Right ventricle myocardium superior (tissue), 1 donor: ENCODE results near the gene CEP350. TPM values are rescaled to one million over a fixed set of nuclear protein-coding genes. Genes with fewer than 3 reads are reported as not detected.

Experiments
- ATAC-seq: fragments of 200-7000 bp; cut with Tn5 transposase; one replicate; pipeline ENCODE4 v1.9.1; 2020; ENCODE audit warnings: mild to moderate bottlenecking; ENCODE audit not compliant: poor library complexity
- DNase-seq: peaks from one replicate; pipeline ENCODE4 v3.0.0-alpha.2; 2020
- intact Hi-C: fragments of 100-400 bp; cut with DNase I; formaldehyde crosslinking; loops from one replicate; pipeline ENCODE4 v1.11.2; 2022
- total RNA-seq: library from RNA; stranded (reverse); fragmentation: NEBNext Ultra II Directional; extraction: Animal tissue kit (Norgen Biotek cat#: 25700); gene quantifications from one replicate; pipeline ENCODE4 v1.2.1, GENCODE V29; 2021
- donor health status: DM: no; HTN: yes; CAD: no; lungs with severe emphysema.

The CEP350 gene
- total RNA-seq, 1 donor from 2014 or later, result 27.2 TPM

- ATAC-seq, result no peak
- intact Hi-C loops, result no loop called here
- DNase-seq, result no peak
These were observed 75.0 kb downstream of the CEP350 start for GRCh38 chr1:180029524-180030135.

GRCh38 chr1:180031664-180032063 is 77.1 kb downstream of the CEP350 start:
- intact Hi-C loops, result no loop called here
- ATAC-seq, result no peak

GRCh38 chr1:180033390-180033789 is 78.8 kb downstream of the CEP350 start:
- ATAC-seq (no peak), DNase-seq (no peak)
- intact Hi-C loops, result no loop called here

More at GRCh38 chr1:180031664-180032063, 77.1 kb downstream of the CEP350 start:
- no peak for DNase-seq

- intact Hi-C loops, result no loop called here
- no peak for ATAC-seq
- no peak for DNase-seq
These were observed 85.4 kb downstream of the CEP350 start for GRCh38 chr1:180040034-180040433.

GRCh38 chr1:180041582-180041981 is 87.0 kb downstream of the CEP350 start:
- intact Hi-C loops, result no loop called here
- DNase-seq (no peak), ATAC-seq (no peak)

- no peak for DNase-seq
- intact Hi-C loops, result no loop called here
- ATAC-seq, result no peak
These were observed 88.5 kb downstream of the CEP350 start for GRCh38 chr1:180042988-180043622.

- ATAC-seq, result no peak
These were observed 89.2 kb downstream of the CEP350 start for GRCh38 chr1:180043785-180044184.

GRCh38 chr1:180046674-180047073 is 92.1 kb downstream of the CEP350 start:
- ATAC-seq (no peak), DNase-seq (no peak)
- intact Hi-C loops, result no loop called here

More at GRCh38 chr1:180043785-180044184, 89.2 kb downstream of the CEP350 start:
- intact Hi-C loops, result no loop called here
- no peak for DNase-seq

GRCh38 chr1:180053594-180054567 is 99.3 kb downstream of the CEP350 start:
- intact Hi-C loops, result no loop called here
- DNase-seq, result no peak
- ATAC-seq, result no peak

- intact Hi-C loops, result no loop called here
- DNase-seq, result no peak
- ATAC-seq, result no peak
These were observed 103.3 kb downstream of the CEP350 start for GRCh38 chr1:180057883-180058396.

GRCh38 chr1:180061019-180061418 is 106.4 kb downstream of the CEP350 start:
- no peak for DNase-seq

GRCh38 chr1:180062452-180062971 is 107.9 kb downstream of the CEP350 start:
- DNase-seq (no peak), ATAC-seq (no peak)
- intact Hi-C loops, result no loop called here

More at GRCh38 chr1:180061019-180061418, 106.4 kb downstream of the CEP350 start:
- intact Hi-C loops, result no loop called here
- no peak for ATAC-seq

- intact Hi-C loops, result no loop called here
- no peak for ATAC-seq
- no peak for DNase-seq
These were observed 110.8 kb downstream of the CEP350 start for GRCh38 chr1:180065408-180065807.

GRCh38 chr1:180066150-180066549 is 111.5 kb downstream of the CEP350 start:
- DNase-seq, result no peak
- no peak for ATAC-seq
- intact Hi-C loops, result no loop called here

GRCh38 chr1:180070286-180070685 is 115.7 kb downstream of the CEP350 start:
- intact Hi-C loops, result no loop called here
- ATAC-seq, result no peak
- no peak for DNase-seq

GRCh38 chr1:180071759-180072158 is 117.1 kb downstream of the CEP350 start:
- ATAC-seq (no peak), DNase-seq (no peak)
- intact Hi-C loops, result no loop called here

GRCh38 chr1:180080439-180080838 is 125.8 kb downstream of the CEP350 start:
- intact Hi-C loops, result no loop called here

GRCh38 chr1:180081474-180081873 is 126.9 kb downstream of the CEP350 start:
- intact Hi-C loops, result no loop called here
- DNase-seq, result no peak
- ATAC-seq, result no peak

More at GRCh38 chr1:180080439-180080838, 125.8 kb downstream of the CEP350 start:
- DNase-seq (no peak), ATAC-seq (no peak)

GRCh38 chr1:180083164-180083563 is 128.6 kb downstream of the CEP350 start:
- DNase-seq (no peak), ATAC-seq (no peak)
- intact Hi-C loops, result no loop called here
